Astrocyte of the spinal cord (primary cell): ENCODE measurements around the gene DBI.
"Not testable (repeated sequence)": the region's sequence is repeated elsewhere in the genome, so short reads cannot be mapped to it uniquely, and the experiment has no call there.

Experiments used
- DNase-seq: peaks from one replicate; pipeline ENCODE4 v3.0.0; 2011; ENCODE audit warnings: low read depth, low spot score
- H3K4me3 ChIP-seq: 2 replicates; pipeline ENCODE4 v1.5.1; 2011; ENCODE audit warnings: low read depth, mild to moderate bottlenecking, low read length, moderate library complexity
- CTCF ChIP-seq: IDR thresholded peaks from 2 replicates; pipeline ENCODE4 v1.5.1; 2012; ENCODE audit warnings: low read depth, mild to moderate bottlenecking, low read length, inconsistent platforms
- in situ Hi-C: cut with HindIII; loops from 2 replicates; pipeline ENCODE4 v1.10.0; 2017; ENCODE audit warnings: low sequenced_read_pairs

DBI gene

GRCh38 chr2:119387381-119388129 lies 20.8 kb downstream of the DBI start:
- in situ Hi-C loops, result no loop called here
- peak; percentile 69 for DNase-seq
- H3K4me3 ChIP-seq, result no peak overlapping the region
- peak; percentile 40 for TF ChIP-seq CTCF

GRCh38 chr2:119389615-119390306 lies 23.0 kb downstream of the DBI start:
- peak; percentile 48 for DNase-seq
- in situ Hi-C loops, result no loop called here
- H3K4me3 ChIP-seq, result no peak overlapping the region
- no peak for TF ChIP-seq CTCF

- no peak for TF ChIP-seq CTCF
- in situ Hi-C loops, result no loop called here
- DNase-seq, result no peak
- no peak overlapping the region for H3K4me3 ChIP-seq
Measured at GRCh38 chr2:119393971-119394748, 27.4 kb downstream of the DBI start.

- in situ Hi-C loops, result no loop called here
- no peak for TF ChIP-seq CTCF
- no peak overlapping the region for H3K4me3 ChIP-seq
- DNase-seq, result no peak
Measured at GRCh38 chr2:119397196-119397595, 30.4 kb downstream of the DBI start.

GRCh38 chr2:119402106-119402505 lies 35.3 kb downstream of the DBI start:
- TF ChIP-seq CTCF, result no peak
- in situ Hi-C loops, result no loop called here
- DNase-seq, result no peak
- H3K4me3 ChIP-seq, result no peak overlapping the region

GRCh38 chr2:119402645-119403560 lies 36.1 kb downstream of the DBI start:
- TF ChIP-seq CTCF, result no peak
- H3K4me3 ChIP-seq, result no peak overlapping the region
- no peak for DNase-seq
- in situ Hi-C loops, result no loop called here

GRCh38 chr2:119403618-119404017 lies 36.8 kb downstream of the DBI start:
- in situ Hi-C loops, DNase-seq: not testable (repeated sequence)

More at GRCh38 chr2:119403618-119404017, 36.8 kb downstream of the DBI start:
- H3K4me3 ChIP-seq, result not testable (repeated sequence)
